Activated naive CD4-positive, alpha-beta T cell treated with Interleukin-2 at 50 U/mL for 16 hours (primary cell): ENCODE measurements around the gene DLGAP1.
A peak's percentile ranks its signal among the peaks of the same experiment; 100 is the strongest.

ENCODE experiments used
- DNase-seq: peaks from one replicate; pipeline ENCODE4 v3.0.0-alpha.2; 2020

Gene DLGAP1

GRCh38 chr18:4143585-4143984 lies 311.5 kb downstream of the DLGAP1 start:
- DNase-seq: no peak

GRCh38 chr18:4142876-4143275 lies 312.2 kb downstream of the DLGAP1 start:
- no peak for DNase-seq

GRCh38 chr18:4134700-4135099 lies 320.4 kb downstream of the DLGAP1 start:
- no peak for DNase-seq

- no peak for DNase-seq
Observed at GRCh38 chr18:4130734-4131719, 324.1 kb downstream of the DLGAP1 start.

- no peak for DNase-seq
Observed at GRCh38 chr18:4126939-4127338, 328.2 kb downstream of the DLGAP1 start.

GRCh38 chr18:4125627-4126230 lies 329.4 kb downstream of the DLGAP1 start:
- DNase-seq: no peak

- DNase-seq: no peak
Observed at GRCh38 chr18:4125224-4125623, 329.9 kb downstream of the DLGAP1 start.

GRCh38 chr18:4119813-4120212 lies 335.3 kb downstream of the DLGAP1 start:
- no peak for DNase-seq

GRCh38 chr18:4119127-4119648 lies 335.9 kb downstream of the DLGAP1 start:
- DNase-seq: no peak

- DNase-seq: no peak
Observed at GRCh38 chr18:4108016-4108415, 347.1 kb downstream of the DLGAP1 start.

GRCh38 chr18:4107049-4107467 lies 348.0 kb downstream of the DLGAP1 start:
- no peak for DNase-seq

GRCh38 chr18:4106407-4107033 lies 348.6 kb downstream of the DLGAP1 start:
- peak; percentile 61 for DNase-seq

- no peak for DNase-seq
Observed at GRCh38 chr18:4102901-4103300, 352.2 kb downstream of the DLGAP1 start.

GRCh38 chr18:4101009-4101408 lies 354.1 kb downstream of the DLGAP1 start:
- no peak for DNase-seq

GRCh38 chr18:4096486-4096885 lies 358.6 kb downstream of the DLGAP1 start:
- DNase-seq: no peak

- no peak for DNase-seq
Observed at GRCh38 chr18:4093676-4094075, 361.4 kb downstream of the DLGAP1 start.

GRCh38 chr18:4084382-4084900 lies 370.7 kb downstream of the DLGAP1 start:
- DNase-seq: no peak

GRCh38 chr18:4078246-4078645 lies 376.9 kb downstream of the DLGAP1 start:
- DNase-seq: no peak

- DNase-seq: no peak
Observed at GRCh38 chr18:4077721-4078120, 377.4 kb downstream of the DLGAP1 start.

GRCh38 chr18:4077204-4077603 lies 377.9 kb downstream of the DLGAP1 start:
- DNase-seq: no peak

- no peak for DNase-seq
Observed at GRCh38 chr18:4074647-4075046, 380.5 kb downstream of the DLGAP1 start.

- DNase-seq: no peak
Observed at GRCh38 chr18:4069183-4069582, 385.9 kb downstream of the DLGAP1 start.

GRCh38 chr18:4068552-4069158 lies 386.5 kb downstream of the DLGAP1 start:
- DNase-seq: peak; percentile 8
